IMR-90 (cell line): Measurements from ENCODE around the gene SURF6. TPM values are rescaled to one million over a fixed set of nuclear protein-coding genes. Genes with fewer than 3 reads are reported as not detected.

Experiments used
- ATAC-seq: fragments of 200-7000 bp; cut with Tn5 transposase; 2 replicates; pipeline ENCODE4 v1.9.1; 2020; ENCODE audit warnings: low read depth, mild to moderate bottlenecking, moderate library complexity
- BruUV-seq: library from RNA; stranded (reverse); fragments of 400-500 nt; replicated peaks from 2 replicates; lab custom pipeline; 2021; lab: Mats Ljungman, UMichigan
- CTCF ChIA-PET: fragments of 300-600 bp; formaldehyde crosslinking; extraction: SDS; loops from one replicate; lab custom pipeline; 2021; ENCODE audit warnings: antibody characterized with exemption; lab: Yijun Ruan, JAX
- POLR2A ChIA-PET: fragments of 300-600 bp; sonication (Branson Sonifier 250); formaldehyde crosslinking; loops from one replicate; lab custom pipeline; 2022; ENCODE audit warnings: antibody characterized with exemption; ENCODE audit not compliant: unreplicated experiment; lab: Charles Lee
- DNase-seq: peaks from one replicate; pipeline ENCODE4 v3.0.0; 2013
- H2AFZ ChIP-seq: replicated peaks from 2 replicates; pipeline ENCODE3; 2013; ENCODE audit warnings: low read length, mild to moderate bottlenecking; ENCODE audit not compliant: poor library complexity
- H2AK5ac ChIP-seq: 2 replicates; pipeline ENCODE4 v1.6.1; 2013; ENCODE audit warnings: low read depth, low read length, inconsistent platforms
- H2AK9ac ChIP-seq: replicated peaks from 2 replicates; pipeline ENCODE3; 2013; ENCODE audit warnings: mild to moderate bottlenecking, low read depth, low read length, moderate library complexity; ENCODE audit not compliant: poor library complexity
- H2BK120ac ChIP-seq: 2 replicates; pipeline ENCODE4 v1.6.1; 2013; ENCODE audit warnings: low read depth, low read length, inconsistent platforms
- H2BK15ac ChIP-seq: 3 replicates; pipeline ENCODE4 v1.6.1; 2013; ENCODE audit warnings: low read depth, low read length, inconsistent platforms
- H2BK20ac ChIP-seq: 2 replicates; pipeline ENCODE4 v1.6.1; 2013; ENCODE audit warnings: low read depth, mild to moderate bottlenecking, inconsistent platforms, low read length, moderate library complexity
- H2BK5ac ChIP-seq: 2 replicates; pipeline ENCODE4 v1.6.1; 2013; ENCODE audit warnings: mild to moderate bottlenecking, low read depth, low read length, inconsistent platforms; ENCODE audit not compliant: poor library complexity, severe bottlenecking
- H3K14ac ChIP-seq: replicated peaks from 2 replicates; pipeline ENCODE4 v1.6.1; 2013; ENCODE audit warnings: low read depth, low read length, inconsistent platforms
- H3K18ac ChIP-seq: 2 replicates; pipeline ENCODE4 v1.6.1; 2013; ENCODE audit warnings: low read depth, low read length, control low read depth
- H3K23ac ChIP-seq: 2 replicates; pipeline ENCODE4 v1.6.1; 2013; ENCODE audit warnings: low read depth, low read length, inconsistent platforms
- H3K27ac ChIP-seq: 2 replicates; pipeline ENCODE4 v1.5.1; 2013; ENCODE audit warnings: mild to moderate bottlenecking, control low read depth, low read length; ENCODE audit not compliant: insufficient read depth
- H3K27me3 ChIP-seq: 2 replicates; pipeline ENCODE4 v1.6.1; 2013; ENCODE audit warnings: low read length; ENCODE audit not compliant: control insufficient read depth, insufficient read depth
- H3K36me3 ChIP-seq: 2 replicates; pipeline ENCODE4 v1.6.1; 2013; ENCODE audit warnings: low read length, mixed read lengths; ENCODE audit not compliant: control insufficient read depth, insufficient read depth
- H3K4ac ChIP-seq: 2 replicates; pipeline ENCODE4 v1.6.1; 2013; ENCODE audit warnings: low read depth, low read length, inconsistent platforms
- H3K4me1 ChIP-seq: 2 replicates; pipeline ENCODE4 v1.6.1; 2013; ENCODE audit warnings: low read length, mixed read lengths; ENCODE audit not compliant: control insufficient read depth, insufficient read depth
- H3K4me2 ChIP-seq: 2 replicates; pipeline ENCODE4 v1.6.1; 2013; ENCODE audit warnings: low read depth, mild to moderate bottlenecking, control low read depth, low read length, moderate library complexity
- H3K4me3 ChIP-seq: 2 replicates; pipeline ENCODE4 v1.5.1; 2013; ENCODE audit warnings: low read depth, mild to moderate bottlenecking, control low read depth, low read length, moderate library complexity; ENCODE audit not compliant: insufficient read depth
- H3K56ac ChIP-seq: 2 replicates; pipeline ENCODE4 v1.6.1; 2013; ENCODE audit warnings: low read length, inconsistent platforms; ENCODE audit not compliant: insufficient read depth; ENCODE audit errors: extremely low read depth
- H3K79me1 ChIP-seq, 2 experiments: 2 replicates each; pipeline ENCODE4 v1.6.1; 2013; ENCODE audit warnings: low read length in 2 of 2, inconsistent platforms in 1 of 2, low read depth in 1 of 2
- H3K9ac ChIP-seq: 2 replicates; pipeline ENCODE4 v1.6.1; 2013; ENCODE audit warnings: low read depth, low read length, control low read depth
- H3K9me1 ChIP-seq: 2 replicates; pipeline ENCODE4 v1.6.1; 2013; ENCODE audit warnings: low read length, inconsistent platforms; ENCODE audit not compliant: insufficient read depth
- H3K9me3 ChIP-seq: 2 replicates; pipeline ENCODE4 v1.6.1; 2013; ENCODE audit warnings: low read length; ENCODE audit not compliant: control insufficient read depth, insufficient read depth
- H4K20me1 ChIP-seq: 2 replicates; pipeline ENCODE4 v1.6.1; 2013; ENCODE audit warnings: low read length, inconsistent platforms; ENCODE audit not compliant: insufficient read depth
- H4K5ac ChIP-seq: 2 replicates; pipeline ENCODE4 v1.6.1; 2013; ENCODE audit warnings: mild to moderate bottlenecking, low read depth, low read length, control low read depth
- H4K8ac ChIP-seq, 2 experiments: 2 replicates each; pipeline ENCODE4 v1.6.1; 2013; ENCODE audit warnings: low read depth in 2 of 2, low read length in 2 of 2, control low read depth in 1 of 2, inconsistent platforms in 1 of 2
- H4K91ac ChIP-seq: 2 replicates; pipeline ENCODE4 v1.6.1; 2013; ENCODE audit warnings: low read depth, low read length, inconsistent platforms; ENCODE audit not compliant: insufficient read depth
- CHD1 ChIP-seq: IDR thresholded peaks from 2 replicates; pipeline ENCODE4 v1.6.1; 2012; ENCODE audit warnings: low read depth, low read length, improper control_type of control experiment
- FOS ChIP-seq: fragments of 150-350 bp; IDR thresholded peaks from 2 replicates; pipeline ENCODE4 v1.6.1; 2016; ENCODE audit warnings: low read depth, low read length
- MAFK ChIP-seq: IDR thresholded peaks from 2 replicates; pipeline ENCODE4 v1.6.1; 2012; ENCODE audit warnings: low read depth, low read length, improper control_type of control experiment
- NFE2L2 ChIP-seq: fragments of 150-350 bp; IDR thresholded peaks from 2 replicates; pipeline ENCODE4 v1.6.1; 2016; ENCODE audit warnings: low read depth, mild to moderate bottlenecking, low read length
- RAD21 ChIP-seq: IDR thresholded peaks from 2 replicates; pipeline ENCODE4 v1.6.1; 2012; ENCODE audit warnings: low read length, improper control_type of control experiment
- USF2 ChIP-seq: fragments of 150-350 bp; IDR thresholded peaks from 2 replicates; pipeline ENCODE4 v1.6.1; 2017; ENCODE audit warnings: mild to moderate bottlenecking, antibody characterized with exemption, low read length, low read depth
- WGBS, 2 experiments: methylation state at CpG; one replicate each; pipeline versions ENCODE4 v1.1.5 to v1.1.7; 2013; ENCODE audit warnings: missing lambda C conversion rate in 2 of 2; ENCODE audit not compliant: insufficient read length in 1 of 2; ENCODE audit errors: extremely low coverage in 2 of 2; 5-methylcytosine and 5-hydroxymethylcytosine counted together
- dilution Hi-C: fragments of 300-500 bp; cut with HindIII; formaldehyde crosslinking; loops from one replicate; pipeline ENCODE4 v1.14.3; 2018; ENCODE audit warnings: low sequenced_read_pairs; ENCODE audit not compliant: unreplicated experiment
- in situ Hi-C: fragments of 300-500 bp; cut with MboI; formaldehyde crosslinking; loops from 3 replicates; pipeline ENCODE4 v1.14.3; 2019; ENCODE audit warnings: low sequenced_read_pairs, inconsistent platforms, mixed read lengths
- intact Hi-C: fragments of 100-400 bp; cut with micrococcal nuclease; formaldehyde crosslinking; loops from 2 replicates; pipeline ENCODE4 v1.10.0; 2022
- polyA plus RNA-seq, 3 experiments: library from polyadenylated mRNA; depleted of rRNA; stranded (reverse); fragments of >200 nt; gene quantifications; 2 replicates each; pipeline ENCODE4 v1.2.3, GENCODE V29; 2012; ENCODE audit warnings: low replicate concordance in 1 of 3
- total RNA-seq: library from RNA; depleted of rRNA; stranded (reverse); fragments of >200 nt; gene quantifications from 2 replicates; pipeline ENCODE4 v1.2.3, GENCODE V29; 2012
- TF ChIP-seq, protein P1 (sequence below): fragments of 150-350 bp; IDR thresholded peaks from 2 replicates; pipeline ENCODE4 v1.6.1; 2016; ENCODE audit warnings: low read depth, mild to moderate bottlenecking, low read length, moderate library complexity, borderline replicate concordance

Gene SURF6
- total and polyA plus RNA-seq, 2 of the 4 experiments (the other 2 are of a cell fraction): 6.1 to 12.8 TPM

DNA sequence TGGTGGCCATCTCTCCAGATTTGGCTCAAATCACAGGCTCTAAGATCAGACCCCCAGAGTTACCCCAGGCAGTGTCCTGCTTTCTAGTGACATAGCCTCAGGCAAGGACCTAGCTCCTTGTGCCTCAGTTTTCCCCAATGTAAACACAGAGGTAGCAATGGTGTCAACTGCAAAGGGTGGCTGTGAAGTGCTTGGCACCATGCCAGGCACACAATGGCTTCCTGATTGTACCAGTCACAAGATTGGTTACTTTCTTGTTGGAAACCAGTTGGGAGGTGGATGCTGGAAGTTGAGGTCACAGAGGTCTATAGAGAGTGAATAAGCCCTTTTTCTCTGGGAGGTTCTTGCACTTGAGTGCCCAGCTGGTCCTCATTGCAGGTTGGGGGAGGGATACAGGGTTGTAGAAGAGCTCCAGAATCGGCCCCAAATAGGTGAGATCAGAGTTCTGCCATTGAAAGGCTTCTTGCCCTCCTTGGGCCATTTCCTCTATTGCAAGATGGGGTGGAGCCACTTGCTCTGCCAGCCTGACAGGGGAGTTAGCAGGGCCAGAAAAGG lies 42.5 kb upstream of the SURF6 start:
- intact Hi-C loops: no loop called here
- no peak overlapping the region for H4K5ac ChIP-seq
- ATAC-seq (no peak), DNase-seq (no peak)
- H2BK120ac ChIP-seq: no peak overlapping the region
- no peak overlapping the region for H3K18ac ChIP-seq
- no peaks in the 10 kb centered on the region; the same call in 1 of the 2 replicates for H3K4me1 ChIP-seq
- H2BK5ac ChIP-seq: no peak overlapping the region
- no peak overlapping the region for H4K91ac ChIP-seq
- no peak overlapping the region for H2BK20ac ChIP-seq
- TF ChIP-seq, protein P1, sequence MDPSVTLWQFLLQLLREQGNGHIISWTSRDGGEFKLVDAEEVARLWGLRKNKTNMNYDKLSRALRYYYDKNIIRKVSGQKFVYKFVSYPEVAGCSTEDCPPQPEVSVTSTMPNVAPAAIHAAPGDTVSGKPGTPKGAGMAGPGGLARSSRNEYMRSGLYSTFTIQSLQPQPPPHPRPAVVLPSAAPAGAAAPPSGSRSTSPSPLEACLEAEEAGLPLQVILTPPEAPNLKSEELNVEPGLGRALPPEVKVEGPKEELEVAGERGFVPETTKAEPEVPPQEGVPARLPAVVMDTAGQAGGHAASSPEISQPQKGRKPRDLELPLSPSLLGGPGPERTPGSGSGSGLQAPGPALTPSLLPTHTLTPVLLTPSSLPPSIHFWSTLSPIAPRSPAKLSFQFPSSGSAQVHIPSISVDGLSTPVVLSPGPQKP: no peak
- TF ChIP-seq MAFK (no peak), USF2 (no peak), NFE2L2 (no peak), FOS (no peak), RAD21 (no peak), CHD1 (no peak)
- H4K8ac ChIP-seq: no peak overlapping the region
- no CpG with 5 or more reads among the region's 1 CpG for WGBS, 2 experiments
- no peak overlapping the region for H3K4ac ChIP-seq
- dilution Hi-C loops: no loop called here
- no TSS peak for BruUV-seq
- in situ Hi-C loops: no loop called here
- ChIA-PET CTCF (no interaction called here), POLR2A (no interaction called here)
- no peak overlapping the region for H3K14ac ChIP-seq
- no peak overlapping the region for H3K4me3 ChIP-seq
- H2AFZ ChIP-seq: no peak overlapping the region
- H3K4me2 ChIP-seq: no peak overlapping the region
- no peak overlapping the region for H3K9ac ChIP-seq
- no peak overlapping the region for H3K23ac ChIP-seq
- H2BK15ac ChIP-seq: no peak overlapping the region
- H3K27me3 ChIP-seq: no peaks in the 10 kb centered on the region
- no peaks in the 10 kb centered on the region for H3K9me3 ChIP-seq
- H2AK9ac ChIP-seq: no peak overlapping the region
- H3K36me3 ChIP-seq: no peaks in the 10 kb centered on the region
- H2AK5ac ChIP-seq: no peak overlapping the region
- H3K27ac ChIP-seq: no peak overlapping the region
- no peaks in the 10 kb centered on the region for H3K9me1 ChIP-seq
- peaks cover 18% of the 10 kb centered on the region for H4K20me1 ChIP-seq
- no peak overlapping the region for H3K56ac ChIP-seq
- peaks cover 0 to 7% of the 10 kb centered on the region in 2 experiments; a peak in 1 of 4 replicates for H3K79me1 ChIP-seq
